Measurements from ENCODE around the gene MYL10.

DNA sequence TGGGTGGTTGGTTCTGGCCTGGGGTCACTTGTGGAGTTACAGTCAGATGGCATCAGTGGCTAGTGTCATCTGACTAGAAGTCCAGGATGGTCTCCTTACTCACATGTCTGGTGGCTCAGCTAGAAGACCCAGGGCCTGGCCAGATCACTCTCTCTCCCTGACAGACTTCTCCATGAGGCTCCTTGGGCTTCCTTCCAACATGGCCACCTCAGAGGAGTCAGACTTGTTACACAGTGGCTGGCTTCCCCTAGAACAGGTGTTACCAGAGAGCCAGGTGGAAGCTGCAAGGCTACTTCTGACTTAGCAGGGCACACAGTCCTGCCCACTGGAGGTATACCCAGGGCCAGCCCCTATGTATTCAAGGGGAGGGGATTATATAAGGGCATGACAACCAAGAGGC lies 44.2 kb upstream of the MYL10 start:
- TF ChIP-seq GTF2F1 (IDR thresholded peaks at IDR 0.05; ENCODE audit: low read length) (no peak), KDM1A (CRISPR knock-in tag; IDR thresholded peaks at IDR 0.05) (no peak), NFRKB (IDR thresholded peaks at IDR 0.05) (no peak), ZNF230 (CRISPR knock-in tag; IDR thresholded peaks at IDR 0.05) (no peak)
- TF ChIP-seq, protein P1, sequence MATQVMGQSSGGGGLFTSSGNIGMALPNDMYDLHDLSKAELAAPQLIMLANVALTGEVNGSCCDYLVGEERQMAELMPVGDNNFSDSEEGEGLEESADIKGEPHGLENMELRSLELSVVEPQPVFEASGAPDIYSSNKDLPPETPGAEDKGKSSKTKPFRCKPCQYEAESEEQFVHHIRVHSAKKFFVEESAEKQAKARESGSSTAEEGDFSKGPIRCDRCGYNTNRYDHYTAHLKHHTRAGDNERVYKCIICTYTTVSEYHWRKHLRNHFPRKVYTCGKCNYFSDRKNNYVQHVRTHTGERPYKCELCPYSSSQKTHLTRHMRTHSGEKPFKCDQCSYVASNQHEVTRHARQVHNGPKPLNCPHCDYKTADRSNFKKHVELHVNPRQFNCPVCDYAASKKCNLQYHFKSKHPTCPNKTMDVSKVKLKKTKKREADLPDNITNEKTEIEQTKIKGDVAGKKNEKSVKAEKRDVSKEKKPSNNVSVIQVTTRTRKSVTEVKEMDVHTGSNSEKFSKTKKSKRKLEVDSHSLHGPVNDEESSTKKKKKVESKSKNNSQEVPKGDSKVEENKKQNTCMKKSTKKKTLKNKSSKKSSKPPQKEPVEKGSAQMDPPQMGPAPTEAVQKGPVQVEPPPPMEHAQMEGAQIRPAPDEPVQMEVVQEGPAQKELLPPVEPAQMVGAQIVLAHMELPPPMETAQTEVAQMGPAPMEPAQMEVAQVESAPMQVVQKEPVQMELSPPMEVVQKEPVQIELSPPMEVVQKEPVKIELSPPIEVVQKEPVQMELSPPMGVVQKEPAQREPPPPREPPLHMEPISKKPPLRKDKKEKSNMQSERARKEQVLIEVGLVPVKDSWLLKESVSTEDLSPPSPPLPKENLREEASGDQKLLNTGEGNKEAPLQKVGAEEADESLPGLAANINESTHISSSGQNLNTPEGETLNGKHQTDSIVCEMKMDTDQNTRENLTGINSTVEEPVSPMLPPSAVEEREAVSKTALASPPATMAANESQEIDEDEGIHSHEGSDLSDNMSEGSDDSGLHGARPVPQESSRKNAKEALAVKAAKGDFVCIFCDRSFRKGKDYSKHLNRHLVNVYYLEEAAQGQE (IDR thresholded peaks at IDR 0.05; ENCODE audit: borderline replicate concordance in 1 of 2, low read depth in 1 of 2, low read length in 2 of 2): no peak

Data from HepG2 (cell line).